ENCODE results near the gene FZD7. TPM values are rescaled to one million over a fixed set of nuclear protein-coding genes. Genes with fewer than 3 reads are reported as not detected.

FZD7 gene
- total and polyA plus RNA-seq, 10 of the 15 experiments (the other 5 are each of a cell fraction or from before 2014, with no cell fraction given) = 0.24 to 2.4 (median 0.75) TPM

DNA sequence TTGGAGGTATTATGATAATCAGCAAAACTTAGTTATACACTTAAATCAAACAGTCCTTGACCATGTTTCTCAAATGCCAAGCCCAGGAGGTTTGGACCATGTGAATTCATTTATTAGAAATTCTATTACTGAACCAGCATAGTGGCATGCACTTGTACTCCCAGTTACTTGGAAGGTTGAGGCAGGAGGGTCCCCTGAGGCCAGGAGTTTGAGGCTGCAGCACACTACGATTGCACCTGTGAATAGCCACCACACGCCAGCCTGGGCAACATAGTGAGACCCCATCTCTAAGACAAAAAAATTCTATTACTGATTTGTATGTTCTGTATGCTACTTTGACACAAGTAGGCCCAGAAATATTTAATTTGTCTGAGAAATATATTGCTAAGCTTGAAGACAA, 43.6 kb upstream of the FZD7 start (continued):
- TF ChIP-seq, protein P1, sequence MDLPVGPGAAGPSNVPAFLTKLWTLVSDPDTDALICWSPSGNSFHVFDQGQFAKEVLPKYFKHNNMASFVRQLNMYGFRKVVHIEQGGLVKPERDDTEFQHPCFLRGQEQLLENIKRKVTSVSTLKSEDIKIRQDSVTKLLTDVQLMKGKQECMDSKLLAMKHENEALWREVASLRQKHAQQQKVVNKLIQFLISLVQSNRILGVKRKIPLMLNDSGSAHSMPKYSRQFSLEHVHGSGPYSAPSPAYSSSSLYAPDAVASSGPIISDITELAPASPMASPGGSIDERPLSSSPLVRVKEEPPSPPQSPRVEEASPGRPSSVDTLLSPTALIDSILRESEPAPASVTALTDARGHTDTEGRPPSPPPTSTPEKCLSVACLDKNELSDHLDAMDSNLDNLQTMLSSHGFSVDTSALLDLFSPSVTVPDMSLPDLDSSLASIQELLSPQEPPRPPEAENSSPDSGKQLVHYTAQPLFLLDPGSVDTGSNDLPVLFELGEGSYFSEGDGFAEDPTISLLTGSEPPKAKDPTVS (IDR thresholded peaks at IDR 0.05; ENCODE audit: low read depth, low read length) = no peak

DNA sequence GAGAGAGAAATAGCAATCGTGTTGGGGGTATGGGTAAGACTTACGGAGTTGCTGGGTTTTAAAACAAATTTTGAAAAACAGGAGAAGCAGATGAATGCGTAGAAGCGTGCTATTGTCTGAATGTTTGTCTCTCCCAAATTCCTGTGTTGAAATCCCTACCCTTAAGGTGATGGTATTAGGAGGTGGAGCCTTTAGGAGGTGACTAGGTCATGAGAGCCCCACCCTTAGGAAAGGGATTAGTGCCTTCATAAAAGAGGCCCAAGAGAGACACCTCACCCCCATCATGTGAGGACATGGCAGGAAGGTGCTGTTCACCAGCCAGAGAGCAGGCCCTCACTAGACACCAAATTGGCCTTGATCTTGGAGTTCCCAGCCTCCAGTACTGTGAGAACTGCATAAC, 40.7 kb upstream of the FZD7 start:
- WGBS (ENCODE audit: insufficient coverage, insufficient replicate concordance, low lambda C conversion rate, missing lambda C conversion rate) = 90% methylated on average over 4 of the region's 4 CpGs
- Histone ChIP-seq H3K4me1 (ENCODE audit: control insufficient read depth, insufficient read depth, low read length) (no peaks in the 10 kb centered on the region; the same call in 1 of the 2 replicates), H2AFZ (ENCODE audit: control insufficient read depth, low read depth, low read length) (no peak overlapping the region), H3K27me3 (replicated peaks in 1 of 2; ENCODE audit: control insufficient read depth in 2 of 2, insufficient read depth in 2 of 2, low read length in 1 of 2) (no peaks in the 10 kb centered on the region), H3K36me3 (ENCODE audit: control insufficient read depth in 2 of 2, insufficient read depth in 2 of 2, low read length in 1 of 2) (no peaks in the 10 kb centered on the region), H4K20me1 (ENCODE audit: control insufficient read depth, insufficient read depth) (no peaks in the 10 kb centered on the region), H3K9ac (ENCODE audit: control insufficient read depth, insufficient read depth, low read length) (no peak overlapping the region), H3K79me2 (ENCODE audit: control insufficient read depth, insufficient read depth, low read length) (no peaks in the 10 kb centered on the region), H3K4me3 (no peak overlapping the region), H3K4me2 (ENCODE audit: control insufficient read depth, insufficient read depth) (no peak overlapping the region), H3K27ac (ENCODE audit: control insufficient read depth, insufficient read depth) (no peak overlapping the region), H3K9me3 (replicated peaks; ENCODE audit: control insufficient read depth, insufficient read depth, low read length) (no peaks in the 10 kb centered on the region)
- ChIA-PET RAD21 (ENCODE audit: unreplicated experiment) (no interaction called here), SMC1A (ENCODE audit: uncharacterized antibody, unreplicated experiment) (no interaction called here), POLR2A (no interaction called here), CTCF (interaction anchor here (1.0 kb wide), 1 partner anchor 12 kb away, joined by 5 read pairs; no protein-coding TSS in a partner anchor)
- ATAC-seq (no peak), FAIRE-seq (no peak), DNase-seq (ENCODE audit: low read depth, low spot score) (no peak)
- in situ Hi-C loops (cut with MboI) (no loop called here), intact Hi-C loops (cut with micrococcal nuclease; ENCODE audit: unreplicated experiment) (no loop called here)
- TF ChIP-seq FOXK2 (IDR thresholded peaks at IDR 0.05) (no peak), IKZF1 (conservative IDR thresholded peaks at IDR 0.05) (no peak), PRDM15 (CRISPR knock-in tag; IDR thresholded peaks at IDR 0.05) (no peak), HCFC1 (IDR thresholded peaks at IDR 0.05; ENCODE audit: low read length) (no peak), BRCA1 (IDR thresholded peaks at IDR 0.05; ENCODE audit: low read depth, low read length) (no peak), RB1 (IDR thresholded peaks at IDR 0.05; ENCODE audit: borderline replicate concordance) (no peak)
- TF ChIP-seq, protein P2, sequence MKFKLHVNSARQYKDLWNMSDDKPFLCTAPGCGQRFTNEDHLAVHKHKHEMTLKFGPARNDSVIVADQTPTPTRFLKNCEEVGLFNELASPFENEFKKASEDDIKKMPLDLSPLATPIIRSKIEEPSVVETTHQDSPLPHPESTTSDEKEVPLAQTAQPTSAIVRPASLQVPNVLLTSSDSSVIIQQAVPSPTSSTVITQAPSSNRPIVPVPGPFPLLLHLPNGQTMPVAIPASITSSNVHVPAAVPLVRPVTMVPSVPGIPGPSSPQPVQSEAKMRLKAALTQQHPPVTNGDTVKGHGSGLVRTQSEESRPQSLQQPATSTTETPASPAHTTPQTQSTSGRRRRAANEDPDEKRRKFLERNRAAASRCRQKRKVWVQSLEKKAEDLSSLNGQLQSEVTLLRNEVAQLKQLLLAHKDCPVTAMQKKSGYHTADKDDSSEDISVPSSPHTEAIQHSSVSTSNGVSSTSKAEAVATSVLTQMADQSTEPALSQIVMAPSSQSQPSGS (IDR thresholded peaks at IDR 0.05; ENCODE audit: low read length) = no peak
- TF ChIP-seq, protein P3, sequence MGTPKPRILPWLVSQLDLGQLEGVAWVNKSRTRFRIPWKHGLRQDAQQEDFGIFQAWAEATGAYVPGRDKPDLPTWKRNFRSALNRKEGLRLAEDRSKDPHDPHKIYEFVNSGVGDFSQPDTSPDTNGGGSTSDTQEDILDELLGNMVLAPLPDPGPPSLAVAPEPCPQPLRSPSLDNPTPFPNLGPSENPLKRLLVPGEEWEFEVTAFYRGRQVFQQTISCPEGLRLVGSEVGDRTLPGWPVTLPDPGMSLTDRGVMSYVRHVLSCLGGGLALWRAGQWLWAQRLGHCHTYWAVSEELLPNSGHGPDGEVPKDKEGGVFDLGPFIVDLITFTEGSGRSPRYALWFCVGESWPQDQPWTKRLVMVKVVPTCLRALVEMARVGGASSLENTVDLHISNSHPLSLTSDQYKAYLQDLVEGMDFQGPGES (IDR thresholded peaks at IDR 0.05) = no peak
- BruUV-seq (replicated peaks) = no TSS peak

Measured in GM12878 (cell line).